Epithelial cell of esophagus (primary cell): Measurements from ENCODE around the gene GOLPH3L.
"Not testable (repeated sequence)": the region's sequence is repeated elsewhere in the genome, so short reads cannot be mapped to it uniquely, and the experiment has no call there.

Experiments used
- DNase-seq: peaks from one replicate; pipeline ENCODE4 v3.0.0; 2010; ENCODE audit warnings: low read depth
- H3K4me3 ChIP-seq: 2 replicates; pipeline ENCODE4 v1.5.1; 2011; ENCODE audit warnings: mild to moderate bottlenecking, low read length, control low read depth
- TF ChIP-seq, protein P1 (sequence below): IDR thresholded peaks from 2 replicates; pipeline ENCODE4 v1.5.1; 2011; ENCODE audit warnings: low read depth, mild to moderate bottlenecking, low read length, control low read depth, inconsistent platforms; ENCODE audit not compliant: insufficient read depth; ENCODE audit errors: missing control alignments

GOLPH3L gene

DNA sequence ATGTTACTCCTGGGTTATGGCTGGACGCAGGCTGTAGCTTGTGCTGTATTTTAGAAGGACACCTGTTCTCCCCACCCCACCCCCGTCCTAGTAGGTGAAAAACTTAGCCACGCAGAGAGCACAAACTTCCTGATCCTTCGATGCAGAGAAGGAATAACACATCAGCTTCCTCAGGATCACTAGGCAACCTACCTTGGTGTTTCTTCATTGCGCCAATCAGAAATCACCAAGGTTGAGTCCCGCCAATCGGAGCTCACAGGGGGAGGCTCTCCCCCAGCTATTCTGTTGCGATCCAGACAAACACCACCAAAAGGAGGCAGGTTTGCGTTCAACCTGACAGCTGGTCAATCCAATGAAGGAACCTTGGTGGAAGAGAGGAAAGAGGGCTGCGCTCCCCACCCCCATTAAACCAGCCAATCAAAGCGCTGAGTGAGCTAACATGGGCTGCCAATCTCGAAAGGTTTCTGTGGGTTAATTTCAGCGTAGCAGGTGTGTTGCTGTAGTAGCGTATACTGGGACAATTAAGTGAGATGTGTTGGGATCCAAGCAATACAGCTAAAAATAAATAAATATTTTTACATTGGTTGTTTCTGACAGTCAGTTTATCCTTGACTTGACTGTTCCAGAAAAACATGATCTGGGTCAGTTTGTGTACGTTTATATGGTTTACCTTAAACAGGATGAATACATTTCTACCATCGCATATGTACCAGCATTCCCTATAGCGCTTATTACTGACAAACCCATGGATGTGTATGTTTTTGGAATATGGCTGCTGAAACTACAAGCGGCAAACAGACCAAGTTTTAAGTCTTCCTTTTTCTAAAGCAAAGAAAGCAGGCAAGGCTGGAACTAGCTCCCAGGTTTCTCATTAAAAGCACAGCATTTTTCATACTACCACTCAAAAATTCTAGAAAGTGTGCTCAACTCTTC, at the start of gene GOLPH3L:
Gene GOLPH3L (minus strand): TSS at position 160 of the 933 bp plus-strand sequence. CDS start 2,316 bp downstream, outside the sequence.
- TF ChIP-seq, protein P1, sequence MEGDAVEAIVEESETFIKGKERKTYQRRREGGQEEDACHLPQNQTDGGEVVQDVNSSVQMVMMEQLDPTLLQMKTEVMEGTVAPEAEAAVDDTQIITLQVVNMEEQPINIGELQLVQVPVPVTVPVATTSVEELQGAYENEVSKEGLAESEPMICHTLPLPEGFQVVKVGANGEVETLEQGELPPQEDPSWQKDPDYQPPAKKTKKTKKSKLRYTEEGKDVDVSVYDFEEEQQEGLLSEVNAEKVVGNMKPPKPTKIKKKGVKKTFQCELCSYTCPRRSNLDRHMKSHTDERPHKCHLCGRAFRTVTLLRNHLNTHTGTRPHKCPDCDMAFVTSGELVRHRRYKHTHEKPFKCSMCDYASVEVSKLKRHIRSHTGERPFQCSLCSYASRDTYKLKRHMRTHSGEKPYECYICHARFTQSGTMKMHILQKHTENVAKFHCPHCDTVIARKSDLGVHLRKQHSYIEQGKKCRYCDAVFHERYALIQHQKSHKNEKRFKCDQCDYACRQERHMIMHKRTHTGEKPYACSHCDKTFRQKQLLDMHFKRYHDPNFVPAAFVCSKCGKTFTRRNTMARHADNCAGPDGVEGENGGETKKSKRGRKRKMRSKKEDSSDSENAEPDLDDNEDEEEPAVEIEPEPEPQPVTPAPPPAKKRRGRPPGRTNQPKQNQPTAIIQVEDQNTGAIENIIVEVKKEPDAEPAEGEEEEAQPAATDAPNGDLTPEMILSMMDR, result peak; percentile 34
- H3K4me3 ChIP-seq, result peak within 1 kb of the TSS; percentile 87
- DNase-seq, result peak; percentile 100

- TF ChIP-seq, protein P1, result no peak
- DNase-seq, result no peak
- no peak overlapping the region for H3K4me3 ChIP-seq
These were observed 33.3 kb upstream of the GOLPH3L start for GRCh38 chr1:150730130-150730721.

DNA sequence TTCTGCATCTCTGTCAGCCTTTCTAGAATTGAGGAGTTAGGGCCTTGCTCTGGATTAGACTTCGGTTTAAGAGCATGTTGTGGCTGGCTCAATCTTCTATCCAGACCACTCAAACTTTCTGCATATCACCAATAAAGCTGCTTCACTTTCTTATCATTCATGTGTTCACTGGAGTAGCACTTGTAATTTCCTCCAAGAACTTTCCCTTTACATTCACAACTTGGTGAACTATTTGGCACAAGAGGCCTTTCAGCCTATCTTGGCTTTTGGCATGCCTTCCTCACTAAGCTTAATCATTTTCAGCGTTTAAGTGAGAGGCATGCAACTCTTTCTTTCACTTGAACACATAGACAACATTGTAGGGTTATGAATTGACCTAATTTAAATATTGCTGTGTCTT, 27.4 kb upstream of the GOLPH3L start:
- TF ChIP-seq, protein P1, result no peak
- DNase-seq, result no peak
- H3K4me3 ChIP-seq, result no peak overlapping the region

- TF ChIP-seq, protein P1, result no peak
- H3K4me3 ChIP-seq, result no peak within 1 kb of the TSS
- DNase-seq, result no peak
These were observed 23.7 kb upstream of the GOLPH3L start, which contains the start of gene HORMAD1 for GRCh38 chr1:150720703-150721102. HORMAD1 (minus strand) TSS chr1:150720895; CDS start chr1:150719505, 1,390 bp downstream.

DNA sequence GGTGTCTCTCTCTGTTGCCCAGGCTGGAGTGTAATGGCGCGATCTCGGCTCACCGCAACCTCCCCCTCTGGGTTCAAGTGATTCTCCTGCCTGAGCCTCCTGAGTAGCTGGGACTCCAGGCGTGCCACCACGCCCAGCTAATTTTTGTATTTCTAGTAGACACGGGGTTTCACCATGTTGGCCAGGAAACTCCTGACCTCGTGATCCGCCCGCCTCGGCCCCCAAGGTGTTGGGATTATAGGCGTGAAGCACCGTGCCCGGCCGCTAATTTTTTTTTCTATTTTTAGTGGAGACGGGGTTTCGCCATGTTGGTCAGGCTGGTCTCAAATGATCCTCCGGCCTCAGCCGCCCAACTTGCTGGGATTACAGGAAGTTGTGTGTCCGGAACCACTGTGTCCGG, 23.1 kb upstream of the GOLPH3L start:
- TF ChIP-seq, protein P1, result no peak
- H3K4me3 ChIP-seq, result no peak overlapping the region
- DNase-seq, result no peak

DNA sequence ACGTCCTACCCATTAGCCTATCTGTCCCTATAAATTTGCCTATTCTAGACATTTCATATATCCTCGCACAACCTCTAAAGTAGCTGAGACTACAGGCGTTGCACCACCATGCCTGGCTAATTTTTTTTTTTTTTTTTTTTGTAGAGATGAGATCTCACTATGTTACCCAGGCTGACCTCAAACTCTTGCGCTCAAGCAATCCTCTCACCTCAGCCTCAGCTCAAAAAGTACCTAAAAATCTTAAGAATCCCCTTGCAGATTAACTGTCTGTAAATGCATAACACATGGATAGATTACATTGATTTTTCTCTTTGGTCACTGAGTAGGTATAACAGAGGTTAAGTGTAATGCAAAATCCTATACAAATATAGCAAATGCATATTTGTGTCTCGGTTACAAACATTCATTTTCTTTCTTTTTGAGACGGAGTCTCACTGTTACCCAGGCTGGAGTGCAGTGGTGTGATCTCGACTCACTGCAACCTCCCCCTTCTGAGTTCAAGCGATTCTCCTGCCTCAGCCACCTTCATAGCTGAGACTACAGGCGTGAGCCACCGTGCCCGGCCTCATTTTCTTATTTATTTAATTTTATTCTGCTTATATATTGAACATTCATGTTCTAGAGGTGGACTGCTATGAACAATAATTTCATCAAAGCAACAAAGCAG, 21.4 kb upstream of the GOLPH3L start:
- TF ChIP-seq, protein P1, result no peak
- DNase-seq, result no peak
- no peak overlapping the region for H3K4me3 ChIP-seq

DNA sequence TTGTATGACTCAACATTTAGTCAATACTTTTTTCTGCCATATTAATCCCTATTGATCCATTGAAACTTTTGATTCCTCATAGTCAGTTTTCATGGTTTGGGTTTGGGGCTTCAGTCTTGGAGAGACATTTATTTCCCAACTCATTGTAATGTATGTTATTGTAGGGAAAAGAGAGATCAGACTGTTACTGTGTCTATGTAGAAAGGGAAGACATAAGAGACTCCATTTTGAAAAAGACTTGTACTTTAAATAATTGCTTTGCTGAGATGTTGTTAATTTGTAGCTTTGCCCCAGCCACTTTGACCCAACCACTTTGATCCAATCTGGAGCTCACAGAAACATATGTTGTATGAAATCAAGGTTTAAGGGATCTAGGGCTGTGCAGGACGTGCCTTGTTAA, 12.1 kb upstream of the GOLPH3L start:
- not testable (repeated sequence) for H3K4me3 ChIP-seq, DNase-seq
